HTR-8/SVneo (cell line): ENCODE data around the gene ATF2.

Experiments used
- DNase-seq: peaks from one replicate; pipeline ENCODE4 v3.0.0; 2011; ENCODE audit warnings: low spot score, mixed read lengths; ENCODE audit not compliant: insufficient read length
- FAIRE-seq: peaks from 2 replicates; lab custom pipeline; 2011; peaks lifted over from hg19 to GRCh38; lab: Jason Lieb, UNC

ATF2 gene

DNA sequence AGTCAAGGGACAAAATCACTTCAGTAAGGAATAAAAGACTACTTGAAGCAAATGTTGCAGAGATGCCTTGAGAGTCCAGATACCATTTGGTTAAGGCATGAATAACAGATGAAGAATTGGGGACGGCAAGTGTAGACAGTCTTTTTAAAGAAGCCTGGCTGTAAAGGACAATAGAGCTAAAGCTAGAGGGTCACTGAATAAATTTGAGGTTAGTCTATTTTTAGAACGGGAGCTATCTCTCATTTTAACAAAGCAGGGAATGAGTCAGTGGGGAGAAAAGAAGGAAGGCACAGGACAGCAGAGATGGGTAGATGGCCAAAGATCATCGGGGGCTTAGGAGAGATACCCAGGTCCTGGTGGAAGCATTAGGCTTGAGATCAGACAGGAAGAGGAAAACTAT lies 132.2 kb downstream of the ATF2 start:
- no peak for FAIRE-seq
- DNase-seq = no peak

DNA sequence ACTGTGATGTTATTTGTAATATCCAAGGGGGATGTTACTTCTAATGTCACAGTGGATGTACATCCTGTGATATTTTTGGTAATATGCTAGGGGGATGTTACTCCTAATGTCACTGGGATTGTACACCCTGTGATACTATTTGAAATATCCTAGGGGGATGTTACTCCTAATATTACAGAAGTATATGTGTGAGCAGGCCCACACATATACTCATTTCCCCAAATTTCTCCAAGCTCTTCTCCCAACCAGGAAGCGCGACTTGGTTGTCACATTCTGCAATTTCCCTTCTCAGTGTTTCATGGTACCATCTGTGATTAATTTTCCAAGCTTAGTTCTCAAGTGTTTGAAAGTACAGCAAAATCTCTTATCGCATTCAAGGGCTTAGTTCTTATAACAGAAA lies 133.3 kb downstream of the ATF2 start:
- FAIRE-seq (no peak), DNase-seq (no peak)

DNA sequence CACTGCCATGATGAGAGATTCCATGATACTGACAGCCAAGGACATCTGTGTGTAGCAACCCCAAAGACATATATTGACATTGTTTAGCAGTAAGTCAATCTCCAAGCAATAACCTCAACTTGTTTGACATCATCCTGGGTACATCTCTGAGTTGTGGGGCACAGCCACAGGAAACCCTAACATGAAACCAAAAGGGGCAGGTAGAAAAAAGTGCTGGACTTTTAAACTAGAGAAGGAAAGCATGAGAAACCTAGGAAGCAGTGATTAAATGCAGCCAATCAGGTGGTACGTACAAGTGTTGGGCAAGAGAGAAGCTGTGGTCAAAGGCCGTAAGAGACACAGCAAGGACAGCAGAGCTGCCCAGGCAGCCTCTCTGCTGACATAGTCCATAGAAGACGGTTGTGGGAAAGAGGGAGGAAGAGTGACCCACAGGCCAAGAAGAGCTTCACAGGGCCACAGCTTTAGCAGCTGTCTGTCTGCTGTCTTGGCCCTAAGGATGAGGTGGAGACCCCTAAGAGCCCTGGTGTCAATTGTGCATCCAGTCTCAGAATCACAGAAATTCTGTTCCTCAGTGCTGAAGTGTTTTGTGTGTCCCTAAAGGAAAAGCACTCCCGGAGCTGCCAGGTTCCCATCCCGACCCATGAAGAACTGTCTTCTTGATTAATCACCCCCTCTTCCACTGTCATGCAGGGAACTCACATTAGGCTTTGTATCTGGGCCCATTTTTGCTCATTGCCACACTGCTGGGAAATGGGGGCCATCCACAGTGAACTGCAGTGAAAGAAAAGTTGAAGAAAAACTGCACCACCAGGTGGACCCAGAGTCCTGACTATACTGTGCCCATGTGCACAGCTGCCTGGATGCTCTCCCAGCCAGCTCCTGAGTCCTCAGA lies 137.4 kb downstream of the ATF2 start:
- peak; percentile 53 for DNase-seq
- FAIRE-seq = peak; percentile 31

DNA sequence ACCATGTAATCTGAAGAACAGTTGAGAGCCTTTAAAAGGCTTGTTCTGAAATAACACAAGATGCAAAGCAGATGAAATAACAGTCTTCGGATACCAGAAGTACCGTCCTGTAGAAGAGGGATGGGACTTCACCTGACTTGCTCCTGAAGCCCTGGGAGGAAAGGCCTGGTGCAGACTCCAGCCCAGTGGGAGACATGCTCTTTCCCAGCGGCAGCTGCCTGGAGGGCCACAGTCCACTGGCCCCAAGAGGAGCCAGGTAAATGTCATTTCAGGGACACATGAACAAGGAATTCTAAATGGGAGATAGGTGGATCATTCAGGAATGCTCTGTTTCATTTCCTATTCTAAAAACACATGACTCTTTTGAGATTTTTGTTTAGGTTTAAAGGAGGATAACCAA lies 140.2 kb downstream of the ATF2 start:
- FAIRE-seq (no peak), DNase-seq (no peak)

DNA sequence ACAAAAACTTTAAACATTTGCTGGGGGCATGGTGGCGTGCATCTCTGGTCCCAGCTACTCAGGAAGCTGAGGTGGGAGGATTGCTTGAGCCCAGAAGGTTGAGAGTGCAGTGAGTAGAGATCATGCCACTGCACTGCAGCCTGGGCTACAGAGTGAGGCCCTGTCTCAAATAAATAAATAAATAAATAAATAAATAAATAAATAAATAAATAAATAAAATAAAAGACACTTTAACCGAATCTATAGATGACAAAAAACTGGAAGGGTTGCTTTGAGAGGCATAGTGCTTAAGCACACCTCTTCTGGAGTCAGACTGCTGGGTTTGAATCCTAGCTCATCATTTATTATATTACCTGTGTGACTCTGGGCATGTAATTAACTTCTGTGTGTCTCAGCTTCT lies 141.6 kb downstream of the ATF2 start:
- DNase-seq (no peak), FAIRE-seq (no peak)

DNA sequence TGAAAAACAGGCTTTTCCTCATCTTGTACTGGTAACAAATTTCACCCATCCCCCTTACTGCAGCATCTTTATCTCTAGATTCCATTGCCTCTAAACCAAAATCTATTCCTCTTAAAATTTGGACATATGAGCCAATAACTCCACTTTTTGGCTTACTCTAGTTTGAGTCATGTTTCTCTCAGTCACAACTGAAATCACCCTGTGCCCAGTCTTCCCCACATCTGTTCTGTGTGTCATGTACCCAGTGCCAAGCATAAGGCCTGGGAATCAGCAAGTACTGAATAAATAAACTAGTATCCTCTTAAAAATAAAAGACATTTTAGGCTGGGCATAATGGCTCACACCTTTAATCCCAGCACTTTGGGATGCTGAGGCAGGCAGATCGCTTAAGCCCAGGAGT lies 142.1 kb downstream of the ATF2 start:
- FAIRE-seq = no peak
- DNase-seq = no peak

DNA sequence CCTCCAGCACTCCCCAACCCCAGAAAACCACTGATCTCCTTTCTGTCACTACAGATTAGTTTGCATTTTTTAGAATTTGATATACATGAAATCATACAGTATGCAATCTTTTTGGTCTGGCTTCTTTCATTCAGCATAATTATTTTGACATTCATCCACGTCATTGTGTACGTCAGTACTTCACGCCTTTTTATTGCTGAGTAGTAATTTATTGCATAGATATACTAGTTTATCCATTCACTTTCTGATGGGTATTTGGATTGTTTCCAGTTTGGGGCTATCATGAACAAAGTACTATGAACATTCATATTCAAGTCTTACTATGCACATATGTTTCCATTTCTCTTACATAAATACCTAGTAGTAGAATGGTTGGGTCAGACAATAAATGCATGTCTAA lies 142.8 kb downstream of the ATF2 start:
- FAIRE-seq (no peak), DNase-seq (no peak)

DNA sequence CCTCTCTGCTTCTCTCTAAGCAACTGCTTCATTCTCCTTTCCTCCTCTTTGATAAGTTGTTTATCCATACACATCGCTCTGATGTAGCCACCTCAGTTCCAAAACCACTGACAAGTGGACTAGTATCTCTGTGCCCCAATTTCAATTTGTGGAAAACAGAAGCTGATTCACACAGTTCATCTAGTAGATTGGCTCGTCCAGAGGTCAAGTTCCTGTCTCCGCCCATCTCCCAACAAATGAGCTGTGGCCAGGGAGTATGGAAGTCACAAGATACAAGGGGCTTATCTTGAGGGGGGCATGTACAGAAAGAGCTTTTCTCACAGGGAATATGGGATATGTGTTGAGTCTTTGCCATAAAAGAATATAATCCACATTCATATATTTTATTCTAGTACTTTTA lies 145.1 kb downstream of the ATF2 start:
- DNase-seq (no peak), FAIRE-seq (no peak)
